Ascending aorta (tissue), 2 donors: ENCODE measurements around the gene CASP12. TPM values are rescaled to one million over a fixed set of nuclear protein-coding genes. Genes with fewer than 3 reads are reported as not detected.
A peak's percentile ranks its signal among the peaks of the same experiment; 100 is the strongest.

Experiments
- DNase-seq, 2 donors: peaks; one replicate each; pipeline ENCODE4 v3.0.0-alpha.2; 2019; ENCODE audit warnings: low spot score in 2 of 2
- H3K27ac ChIP-seq, 2 donors: fragments of 200-600 bp; sonication (generic); one replicate each; pipeline ENCODE4 v1.5.1; 2016 to 2017; ENCODE audit warnings: mild to moderate bottlenecking in 1 of 2
- H3K27me3 ChIP-seq: fragments of 200-600 bp; sonication (generic); one replicate; pipeline ENCODE4 v1.5.1; 2017
- H3K36me3 ChIP-seq, 2 donors: fragments of 200-600 bp; sonication (generic); one replicate each; pipeline ENCODE4 v1.5.1; 2016
- H3K4me1 ChIP-seq, 2 donors: fragments of 200-600 bp; sonication (generic); one replicate each; pipeline ENCODE4 v1.5.1; 2016 to 2017; ENCODE audit warnings: mild to moderate bottlenecking in 1 of 2
- H3K4me3 ChIP-seq, 2 donors: fragments of 200-600 bp; sonication (generic); one replicate each; pipeline ENCODE4 v1.5.1; 2016 to 2017; ENCODE audit warnings: mild to moderate bottlenecking in 1 of 2
- H3K9me3 ChIP-seq, 2 donors: fragments of 200-600 bp; sonication (generic); one replicate each; pipeline ENCODE4 v1.5.1; 2016
- CTCF ChIP-seq, 3 experiments: fragments of 200-600 bp in 2 of 3; fragments of 450-650 bp in 1 of 3; sonication (generic) in 2 of 3; IDR thresholded peaks; one replicate each; pipeline ENCODE4 v1.5.1; 2016 to 2019; ENCODE audit warnings: antibody characterized with exemption in 3 of 3, mild to moderate bottlenecking in 1 of 3, moderate library complexity in 1 of 3
- intact Hi-C: fragments of 100-400 bp; cut with DNase I; formaldehyde crosslinking; loops from one replicate; pipeline ENCODE4 v1.15.1; 2023
- total RNA-seq: library from RNA; depleted of rRNA; stranded (reverse); fragments of >200 nt; gene quantifications from one replicate; pipeline ENCODE4 v1.1.0, GENCODE V29; 2016

Gene CASP12
- total RNA-seq, 1 donor from 2014 or later = 5.6 TPM

- H3K9me3 ChIP-seq = no peaks in the 10 kb centered on the region
- no peak for TF ChIP-seq CTCF (IDR thresholded peaks at IDR 0.05)
- no peaks in the 10 kb centered on the region for H3K36me3 ChIP-seq
- H3K27ac ChIP-seq = peak overlapping the region; percentile 83 to 85
- H3K4me3 ChIP-seq = no peak overlapping the region
- no peaks in the 10 kb centered on the region for H3K27me3 ChIP-seq
- intact Hi-C loops = loop anchor here (2.0 to 5.0 kb wide), 3 partner anchors 18 to 1123 kb away; partner anchors contain the start of genes CASP4 and MSANTD4
- H3K4me1 ChIP-seq = no peaks in the 10 kb centered on the region
- no peak for DNase-seq
These were observed 966 bp upstream of the CASP12 start for GRCh38 chr11:104899226-104899625.

- peak overlapping the region; percentile 83 to 85 for H3K27ac ChIP-seq
- intact Hi-C loops = loop anchor here (2.0 to 5.0 kb wide), 3 partner anchors 18 to 1124 kb away; partner anchors contain the start of genes CASP4 and MSANTD4
- no peaks in the 10 kb centered on the region for H3K4me1 ChIP-seq
These were observed 389 bp upstream of the CASP12 start for GRCh38 chr11:104898685-104899013.

GRCh38 chr11:104895634-104896033 is 2.6 kb downstream of the CASP12 start:
- H3K9me3 ChIP-seq = no peaks in the 10 kb centered on the region
- H3K4me1 ChIP-seq = peaks cover 0 to 7% of the 10 kb centered on the region in 2 donors
- no peak for TF ChIP-seq CTCF (IDR thresholded peaks at IDR 0.05)
- intact Hi-C loops = loop anchor here (5.0 kb wide), 2 partner anchors 72 to 1127 kb away; partner anchors contain the start of genes CASP4 and MSANTD4
- H3K27me3 ChIP-seq = no peaks in the 10 kb centered on the region
- DNase-seq = no peak
- peak overlapping the region; percentile 20 to 65 for H3K4me3 ChIP-seq
- peak overlapping the region; percentile 34 to 43 for H3K27ac ChIP-seq
- peaks cover 0 to 17% of the 10 kb centered on the region in 2 donors for H3K36me3 ChIP-seq

More at GRCh38 chr11:104898685-104899013, 389 bp upstream of the CASP12 start:
- Histone ChIP-seq H3K9me3 (no peaks in the 10 kb centered on the region), H3K27me3 (no peaks in the 10 kb centered on the region), H3K4me3 (peak overlapping the region; percentile 44 to 65), H3K36me3 (no peaks in the 10 kb centered on the region)
- DNase-seq = no peak
- no peak for TF ChIP-seq CTCF (IDR thresholded peaks at IDR 0.05)

- no peak for TF ChIP-seq CTCF (IDR thresholded peaks at IDR 0.05)
- intact Hi-C loops = no loop called here
- Histone ChIP-seq H3K4me1 (peaks cover 0 to 7% of the 10 kb centered on the region in 2 donors), H3K27me3 (no peaks in the 10 kb centered on the region), H3K9me3 (no peaks in the 10 kb centered on the region), H3K36me3 (peaks cover 2 to 33% of the 10 kb centered on the region in 2 donors), H3K27ac (peak overlapping the region in 1 of 2 donors; percentile 32), H3K4me3 (peak overlapping the region in 1 of 2 donors; percentile 8)
- no peak for DNase-seq
These were observed 4.4 kb downstream of the CASP12 start for GRCh38 chr11:104893876-104894275.

- intact Hi-C loops = no loop called here
- no peak for TF ChIP-seq CTCF (IDR thresholded peaks at IDR 0.05)
- Histone ChIP-seq H3K27me3 (no peaks in the 10 kb centered on the region), H3K4me1 (peaks cover 0 to 7% of the 10 kb centered on the region in 2 donors), H3K36me3 (peaks cover 6 to 41% of the 10 kb centered on the region in 2 donors), H3K27ac (peak overlapping the region; percentile 29 to 32), H3K9me3 (no peaks in the 10 kb centered on the region), H3K4me3 (peak overlapping the region in 1 of 2 donors; percentile 6)
- no peak for DNase-seq
These were observed 5.3 kb downstream of the CASP12 start for GRCh38 chr11:104892723-104893511.
